GM18861 (cell line): Measurements from ENCODE around the gene TEAD2.

Experiments
- ATAC-seq: cut with Tn5 transposase; IDR thresholded peaks from one replicate; pipeline ENCODE4 v1.9.1; 2021; ENCODE audit not compliant: unreplicated experiment

Gene TEAD2

DNA sequence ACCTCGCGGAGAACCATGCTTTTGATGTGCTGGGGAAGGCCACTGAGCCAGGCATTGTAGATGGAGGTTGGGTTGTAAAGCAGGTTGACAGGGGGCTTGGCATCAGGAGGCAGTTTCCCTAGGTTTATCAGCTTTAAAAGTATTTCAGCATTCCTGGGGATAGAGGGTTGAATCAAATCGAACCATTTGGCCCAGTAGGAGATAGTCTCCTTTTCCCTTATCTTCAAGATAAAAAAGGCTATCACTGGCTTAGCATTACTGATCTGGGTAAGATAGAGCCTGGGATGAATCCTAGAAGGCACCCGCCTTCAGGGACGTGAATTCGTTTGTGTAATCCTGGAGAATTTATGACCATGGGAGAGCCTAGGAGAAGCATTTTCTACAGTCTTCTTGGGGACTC lies 67.8 kb downstream of the TEAD2 start:
- ATAC-seq: no peak
